GM12872 (cell line): ENCODE measurements around the gene SCO1.

ENCODE experiments used
- CTCF ChIP-seq: IDR thresholded peaks from 3 replicates; pipeline ENCODE4 v1.5.1; 2011; ENCODE audit warnings: low read depth, mild to moderate bottlenecking, low read length, moderate library complexity; ENCODE audit not compliant: insufficient read depth

The SCO1 gene

GRCh38 chr17:10718547-10718946 is 21.2 kb upstream of the SCO1 start:
- TF ChIP-seq CTCF: no peak

GRCh38 chr17:10716218-10716617 is 18.9 kb upstream of the SCO1 start:
- no peak for TF ChIP-seq CTCF

- no peak for TF ChIP-seq CTCF
These were observed 16.0 kb upstream of the SCO1 start for GRCh38 chr17:10713318-10713717.

GRCh38 chr17:10705727-10706126 is 8.4 kb upstream of the SCO1 start:
- TF ChIP-seq CTCF: no peak

- no peak for TF ChIP-seq CTCF
These were observed 5.2 kb upstream of the SCO1 start for GRCh38 chr17:10702574-10702973.

GRCh38 chr17:10699856-10700255 is 2.5 kb upstream of the SCO1 start:
- TF ChIP-seq CTCF: no peak

- TF ChIP-seq CTCF: no peak
These were observed 924 bp upstream of the SCO1 start for GRCh38 chr17:10698096-10698818.
